ENCODE results near the gene TENT4A. TPM values are rescaled to one million over a fixed set of nuclear protein-coding genes. Genes with fewer than 3 reads are reported as not detected.

TENT4A gene
- total RNA-seq, 1 experiment from 2014 or later, result 29.2 TPM

- no peak for DNase-seq (ENCODE audit: low spot score)
- no peak overlapping the region for H3K27ac Mint-ChIP-seq
These were observed 11.7 kb upstream of the TENT4A start for GRCh38 chr5:6701491-6701890.

GRCh38 chr5:6702633-6703032 lies 10.6 kb upstream of the TENT4A start:
- peaks cover 2% of the 10 kb centered on the region for H3K27me3 Mint-ChIP-seq (ENCODE audit: low read depth)
- POLR2A ChIA-PET, result no interaction called here

More at GRCh38 chr5:6701491-6701890, 11.7 kb upstream of the TENT4A start:
- ChIA-PET POLR2A (no interaction called here), CTCF (interaction anchor here (1.4 kb wide), 1 partner anchor 44 kb away, joined by 4 read pairs; no protein-coding TSS in a partner anchor)
- no peaks in the 10 kb centered on the region for H3K9me3 Mint-ChIP-seq
- TF ChIP-seq ZNF416 (CRISPR knock-in tag; IDR thresholded peaks at IDR 0.05) (no peak), JUN (CRISPR knock-in tag; IDR thresholded peaks at IDR 0.05) (no peak), PRRX2 (CRISPR knock-in tag; IDR thresholded peaks at IDR 0.05) (no peak), MYBL2 (CRISPR knock-in tag; IDR thresholded peaks at IDR 0.05) (no peak), SMAD4 (CRISPR knock-in tag; IDR thresholded peaks at IDR 0.05) (no peak), AR (CRISPR knock-in tag; IDR thresholded peaks at IDR 0.05) (no peak)
- H3K36me3 Mint-ChIP-seq, result no peaks in the 10 kb centered on the region
- peaks cover 23% of the 10 kb centered on the region for H3K4me1 Mint-ChIP-seq
- no peak overlapping the region for H3K4me3 Mint-ChIP-seq
- peak; percentile 20; the same call in 1 of the 2 replicates for ATAC-seq
- H3K27me3 Mint-ChIP-seq (ENCODE audit: low read depth), result no peaks in the 10 kb centered on the region; the same call in 1 of the 2 replicates

More at GRCh38 chr5:6702633-6703032, 10.6 kb upstream of the TENT4A start:
- Mint-ChIP-seq H3K27ac (no peak overlapping the region), H3K4me3 (no peak overlapping the region), H3K4me1 (peaks cover 23% of the 10 kb centered on the region), H3K9me3 (no peaks in the 10 kb centered on the region), H3K36me3 (no peaks in the 10 kb centered on the region)
- no peak for TF ChIP-seq CDX4 (CRISPR knock-in tag; IDR thresholded peaks at IDR 0.05; ENCODE audit: borderline replicate concordance)
- no peak for TF ChIP-seq ZNF423 (CRISPR knock-in tag; IDR thresholded peaks at IDR 0.05)
- no peak for TF ChIP-seq NFYB (CRISPR knock-in tag; conservative IDR thresholded peaks at IDR 0.05; ENCODE audit: low read depth)
- TF ChIP-seq GTF2I (CRISPR knock-in tag; conservative IDR thresholded peaks at IDR 0.05), result no peak
- no peak for TF ChIP-seq EMX1 (CRISPR knock-in tag; IDR thresholded peaks at IDR 0.05)
- TF ChIP-seq ZNF425 (CRISPR knock-in tag; conservative IDR thresholded peaks at IDR 0.05), result no peak
- no peak for TF ChIP-seq ELF4 (CRISPR knock-in tag; IDR thresholded peaks at IDR 0.05; ENCODE audit: low read depth)
- TF ChIP-seq NFE2L1 (CRISPR knock-in tag; IDR thresholded peaks at IDR 0.05), result no peak
- TF ChIP-seq CREB1 (CRISPR knock-in tag; IDR thresholded peaks at IDR 0.05), result no peak
- TF ChIP-seq ZBTB43 (CRISPR knock-in tag; IDR thresholded peaks at IDR 0.05), result no peak
- no peak for TF ChIP-seq PREB (CRISPR knock-in tag; IDR thresholded peaks at IDR 0.05; ENCODE audit: borderline replicate concordance)
- DNase-seq (ENCODE audit: low spot score) (no peak), ATAC-seq (no peak)
- CTCF ChIA-PET, result no interaction called here

Measured in WTC11 (cell line).